GM21619 (cell line): Measurements from ENCODE around the gene ANGPTL2.
"Not testable (repeated sequence)": the region's sequence is repeated elsewhere in the genome, so short reads cannot be mapped to it uniquely, and the experiment has no call there.

Experiments
- ATAC-seq: cut with Tn5 transposase; IDR thresholded peaks from one replicate; pipeline ENCODE4 v1.9.1; 2021; ENCODE audit not compliant: unreplicated experiment

ANGPTL2 gene

GRCh38 chr9:127155314-127155960 lies 33.0 kb upstream of the ANGPTL2 start:
- no peak for ATAC-seq

GRCh38 chr9:127154390-127155191 lies 32.2 kb upstream of the ANGPTL2 start:
- peak; percentile 64 for ATAC-seq

DNA sequence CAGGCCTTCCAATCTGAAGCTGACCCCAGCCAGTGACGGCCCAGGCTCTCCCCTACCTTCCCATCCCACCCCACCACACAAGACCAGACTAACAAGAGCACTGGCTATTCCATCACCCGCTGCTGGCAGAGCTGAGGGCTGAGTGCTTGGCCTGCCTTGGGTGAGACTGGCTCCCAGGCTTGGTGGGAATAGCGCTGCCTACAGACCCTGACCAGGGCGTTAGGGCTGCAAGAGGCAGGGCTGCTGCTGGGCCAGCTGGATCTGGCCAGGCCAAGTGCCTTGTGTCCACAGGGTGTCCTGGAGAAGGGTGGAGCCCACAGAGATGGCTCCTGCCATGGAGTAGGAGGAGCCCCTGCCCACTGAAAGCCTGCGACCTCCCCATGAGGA lies 31.6 kb upstream of the ANGPTL2 start:
- no peak for ATAC-seq

GRCh38 chr9:127153501-127153900 lies 31.1 kb upstream of the ANGPTL2 start:
- ATAC-seq = no peak

DNA sequence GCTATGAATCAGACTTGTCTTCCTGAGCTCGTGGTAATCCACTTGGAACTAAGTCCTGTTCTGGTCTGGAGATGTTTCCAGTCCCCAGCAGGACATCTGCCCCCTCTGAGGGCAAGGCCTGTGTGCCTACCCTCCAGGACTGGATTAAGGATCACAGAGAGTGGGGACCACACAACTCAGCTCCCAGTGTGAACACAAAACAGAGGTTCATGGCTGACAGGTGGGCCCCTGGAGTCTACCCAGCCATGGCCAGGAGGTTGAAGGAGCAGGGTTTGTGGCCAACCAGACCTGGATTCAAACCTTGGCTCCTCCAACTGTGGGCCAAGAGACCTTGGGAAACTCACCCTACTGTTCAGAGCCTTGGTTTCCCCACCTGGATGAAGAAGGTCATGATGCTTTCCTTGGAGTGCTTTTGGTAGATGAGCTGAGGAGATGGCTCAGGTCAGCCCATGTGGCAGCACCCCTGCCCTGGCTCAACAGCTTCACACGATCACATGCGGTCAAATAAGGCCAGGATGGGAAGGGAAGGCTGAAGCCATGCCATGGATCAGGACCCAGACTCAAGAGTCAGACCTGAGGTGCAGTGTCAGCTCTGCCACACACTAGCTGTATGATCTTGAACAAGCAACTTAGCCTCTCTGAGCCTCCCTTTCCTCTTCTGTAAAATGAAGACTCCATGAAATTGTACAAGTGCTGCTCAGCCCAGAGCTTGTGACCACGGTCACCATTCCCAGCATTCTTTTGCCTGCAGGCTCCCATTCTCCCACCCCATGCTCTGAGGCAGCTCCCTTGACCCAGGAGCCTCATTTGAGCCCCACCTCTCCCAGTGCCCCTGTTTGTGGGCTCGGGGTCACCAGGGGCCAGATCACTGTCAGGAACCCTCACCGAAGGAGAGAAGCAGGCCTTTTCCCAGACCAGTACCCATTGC lies 27.3 kb upstream of the ANGPTL2 start:
- ATAC-seq = no peak

DNA sequence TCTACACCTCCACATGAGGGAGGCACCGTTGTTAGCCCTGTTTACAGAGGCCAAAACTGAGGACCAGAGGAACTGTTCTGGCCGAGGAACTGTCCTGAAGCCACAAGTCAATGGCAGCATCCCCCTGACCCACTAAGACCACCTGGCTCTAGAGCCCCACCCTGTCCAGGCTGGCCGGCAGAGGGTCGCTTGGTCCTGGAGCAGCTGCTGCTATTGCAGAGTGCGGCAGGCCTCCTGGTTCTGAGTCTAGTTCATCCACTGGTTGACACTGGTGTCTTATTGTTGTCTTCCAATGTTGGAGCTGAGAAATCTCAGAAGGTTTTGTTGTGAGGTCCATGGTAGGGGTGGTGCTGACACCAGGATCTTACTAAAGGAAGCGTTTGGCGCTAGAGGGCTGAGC lies 26.6 kb upstream of the ANGPTL2 start:
- ATAC-seq = no peak

- ATAC-seq = no peak
These were observed 25.6 kb upstream of the ANGPTL2 start for GRCh38 chr9:127148014-127148413.

DNA sequence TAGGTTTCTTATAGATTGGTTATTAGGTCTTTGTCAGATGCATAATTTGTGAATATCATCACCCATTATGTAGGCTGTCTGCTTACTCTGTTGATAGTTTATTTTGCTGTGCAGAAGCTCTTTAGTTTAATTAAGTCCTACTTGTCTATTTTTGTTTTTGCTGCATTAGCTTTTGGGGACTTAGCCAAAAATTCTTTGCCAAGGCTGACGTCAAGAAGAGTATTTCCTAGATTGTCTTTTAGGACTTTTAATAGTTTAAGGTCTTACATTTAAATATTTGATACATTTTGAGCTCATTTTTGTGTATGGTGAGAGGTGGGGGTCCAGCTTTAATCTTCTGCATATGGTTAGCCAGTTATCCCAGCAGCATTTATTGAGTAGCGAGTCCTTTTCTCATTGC lies 24.8 kb upstream of the ANGPTL2 start:
- no peak for ATAC-seq

DNA sequence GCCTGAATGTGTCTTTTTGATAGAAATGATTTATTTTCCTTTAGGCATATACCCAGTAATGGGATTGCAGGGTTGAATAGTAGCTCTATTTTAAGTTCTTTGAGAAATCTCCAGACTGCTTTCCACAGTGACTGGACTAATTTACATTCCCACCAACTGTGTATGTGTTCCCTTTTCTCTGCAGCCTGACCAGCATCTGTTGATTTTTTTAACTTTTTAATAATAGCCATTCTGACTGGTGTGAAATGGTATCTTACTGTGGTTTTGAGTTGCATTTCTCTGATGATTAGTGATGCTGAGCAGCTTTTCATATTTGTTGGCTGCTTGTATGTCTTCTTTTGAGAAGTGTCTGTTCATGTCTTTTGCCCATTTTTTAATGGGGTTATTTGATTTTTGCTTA lies 24.4 kb upstream of the ANGPTL2 start:
- not testable (repeated sequence) for ATAC-seq

GRCh38 chr9:127144670-127145445 lies 22.4 kb upstream of the ANGPTL2 start:
- ATAC-seq = no peak

DNA sequence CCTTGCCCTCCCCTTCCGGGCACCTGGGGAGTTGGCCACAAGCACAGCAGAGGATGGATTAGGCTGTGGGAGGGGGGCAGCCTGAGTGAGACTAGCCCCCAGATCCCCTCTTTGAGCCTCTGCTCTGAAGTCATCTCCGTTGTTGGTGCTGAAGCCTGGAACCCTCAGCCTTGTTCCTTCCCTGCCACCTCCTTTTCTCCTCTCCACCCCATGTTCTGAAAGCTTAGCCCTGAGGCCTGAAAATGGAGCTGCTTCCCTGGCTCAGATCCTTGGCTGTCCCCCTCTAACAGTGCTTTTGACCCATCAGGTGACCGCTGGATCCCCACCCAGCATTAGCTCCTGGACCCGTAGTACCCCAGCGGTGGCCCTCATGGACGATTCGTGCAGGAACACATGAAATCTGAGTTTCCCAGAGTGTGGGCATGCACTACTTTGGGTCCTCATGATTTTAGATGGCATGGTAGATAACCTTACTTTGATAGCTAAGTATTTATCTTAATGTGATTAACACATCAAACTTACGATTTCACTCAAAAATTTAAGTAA lies 21.6 kb upstream of the ANGPTL2 start:
- no peak for ATAC-seq

GRCh38 chr9:127142931-127143464 lies 20.6 kb upstream of the ANGPTL2 start:
- ATAC-seq = no peak

- ATAC-seq = no peak
These were observed 19.9 kb upstream of the ANGPTL2 start for GRCh38 chr9:127142291-127142690.

DNA sequence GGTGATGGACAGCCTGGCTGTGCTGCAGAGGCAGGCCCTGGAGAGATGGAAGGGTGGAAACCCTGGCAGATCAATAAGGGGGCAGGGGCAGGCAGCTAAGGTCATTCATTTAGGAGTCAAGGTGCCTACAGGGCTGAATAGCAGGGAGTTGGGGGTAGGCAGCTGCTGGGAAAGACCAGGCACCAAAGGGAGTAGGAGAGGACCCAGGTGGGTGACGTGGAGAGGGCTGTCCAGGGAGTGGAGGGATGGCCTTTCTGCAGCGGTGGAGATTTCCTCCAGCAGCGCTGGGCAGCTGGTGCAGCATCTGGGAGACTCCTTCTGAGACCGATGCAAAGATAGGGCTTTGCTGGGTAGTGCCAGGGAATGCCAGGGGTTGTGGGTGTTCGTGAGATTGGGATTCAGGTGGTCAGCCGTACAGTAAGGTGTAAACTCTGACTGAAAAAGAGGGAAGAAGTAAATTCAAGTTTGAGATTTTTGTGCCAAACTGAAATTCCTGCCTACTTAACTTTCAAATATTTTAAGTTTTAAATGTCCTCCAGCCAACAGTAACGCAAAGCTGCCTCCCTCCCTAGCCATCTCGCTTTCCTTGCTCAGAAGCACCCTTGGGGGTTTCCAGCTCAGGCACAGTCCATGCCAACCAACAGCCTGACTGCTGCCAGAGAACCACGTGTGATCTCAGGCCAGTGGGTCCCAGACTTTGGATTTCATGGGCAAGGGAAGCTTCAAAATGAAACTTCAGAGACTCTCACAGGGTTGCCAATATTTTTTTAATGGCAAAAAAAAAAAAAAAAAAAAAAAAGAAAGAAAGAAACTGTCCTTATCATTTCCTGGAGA lies 18.6 kb upstream of the ANGPTL2 start:
- ATAC-seq = no peak

DNA sequence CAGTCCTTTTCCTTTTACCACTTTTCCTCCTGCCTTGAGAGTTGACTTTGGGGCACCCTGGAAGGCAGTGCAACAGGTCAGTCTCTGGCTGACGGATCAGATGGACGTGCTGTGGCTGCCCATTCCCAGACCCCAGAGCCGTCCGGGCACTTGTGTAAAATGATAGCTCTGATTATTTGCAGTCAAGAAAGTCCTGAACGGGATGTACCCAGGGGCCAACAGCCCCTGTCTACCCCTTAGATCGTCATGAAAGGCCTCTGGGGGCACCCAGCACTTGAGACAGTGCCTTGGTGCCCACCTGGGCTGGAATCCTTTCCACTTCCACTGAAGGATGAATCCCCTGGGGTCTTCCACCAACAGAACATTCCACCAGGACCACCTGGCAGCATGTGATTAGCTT lies 17.7 kb upstream of the ANGPTL2 start:
- ATAC-seq = no peak

DNA sequence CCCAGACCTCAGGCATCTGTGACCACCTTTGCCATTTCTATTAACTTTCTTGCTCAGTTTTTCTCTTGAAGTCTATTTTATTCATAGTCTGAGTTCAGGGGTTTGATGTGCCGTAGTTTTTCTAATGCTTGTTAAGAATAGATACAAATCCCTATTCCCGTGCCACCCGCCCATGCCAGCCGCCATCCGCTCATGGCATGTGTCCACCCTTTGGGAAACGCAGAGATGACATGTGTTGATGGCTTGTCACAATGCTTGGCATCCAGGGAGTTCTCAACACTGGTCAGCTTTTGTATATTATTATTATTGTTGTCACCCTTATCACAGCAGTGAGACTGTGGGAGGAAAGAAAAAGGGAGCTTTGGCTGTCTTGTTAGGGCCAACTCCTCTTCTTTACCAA lies 17.3 kb upstream of the ANGPTL2 start:
- ATAC-seq = no peak

- no peak for ATAC-seq
These were observed 16.8 kb upstream of the ANGPTL2 start for GRCh38 chr9:127139071-127139731.

- no peak for ATAC-seq
These were observed 16.0 kb upstream of the ANGPTL2 start for GRCh38 chr9:127138444-127138843.
